Kidney (tissue), 14 donors: ENCODE data around the gene MMAB. TPM values are rescaled to one million over a fixed set of nuclear protein-coding genes. Genes with fewer than 3 reads are reported as not detected.

ENCODE experiments used
- DNase-seq, 5 donors: peaks; one replicate each; pipeline ENCODE4 v3.0.0-alpha.2; 2013 to 2020
- FAIRE-seq: peaks from 2 replicates; lab custom pipeline; 2012; peaks lifted over from hg19 to GRCh38; lab: Jason Lieb, UNC
- H3K27ac ChIP-seq, 2 donors: one replicate each; pipeline ENCODE4 v1.7.0; 2013; ENCODE audit warnings: low read depth in 2 of 2, low read length in 2 of 2, inconsistent platforms in 1 of 2
- H3K27me3 ChIP-seq: one replicate; pipeline ENCODE4 v1.7.1; 2013; ENCODE audit warnings: low read length, inconsistent platforms; ENCODE audit not compliant: control insufficient read depth, insufficient read depth
- H3K36me3 ChIP-seq, 3 donors: one replicate each; pipeline versions ENCODE4 v1.7.0 to v1.7.1; 2013; ENCODE audit warnings: low read length in 3 of 3, control low read depth in 1 of 3, inconsistent platforms in 1 of 3; ENCODE audit not compliant: insufficient read depth in 3 of 3, control insufficient read depth in 2 of 3
- H3K4me1 ChIP-seq, 3 donors: one replicate each; pipeline versions ENCODE4 v1.7.0 to v1.7.1; 2013; ENCODE audit warnings: low read length in 3 of 3, inconsistent platforms in 1 of 3, low read depth in 1 of 3; ENCODE audit not compliant: control insufficient read depth in 2 of 3, insufficient read depth in 2 of 3
- H3K4me3 ChIP-seq, 3 donors: one replicate each; pipeline versions ENCODE4 v1.7.0 to v1.8.1; 2013; ENCODE audit warnings: low read length in 3 of 3, control low read depth in 1 of 3, inconsistent platforms in 1 of 3
- H3K9ac ChIP-seq, 3 donors: one replicate each; pipeline versions ENCODE4 v1.7.0 to v1.7.1; 2013; ENCODE audit warnings: low read length in 3 of 3, control low read depth in 1 of 3, inconsistent platforms in 1 of 3
- H3K9me3 ChIP-seq, 3 donors: one replicate each; pipeline versions ENCODE4 v1.7.0 to v1.7.1; 2013; ENCODE audit warnings: low read length in 3 of 3, control low read depth in 1 of 3, inconsistent platforms in 1 of 3; ENCODE audit not compliant: control insufficient read depth in 2 of 3, insufficient read depth in 1 of 3
- intact Hi-C: fragments of 100-400 bp; cut with DNase I; formaldehyde crosslinking; loops from one replicate; pipeline ENCODE4 v1.11.1; 2022
- polyA plus RNA-seq: library from polyadenylated mRNA; stranded (reverse); fragments of 350-450 nt; fragmentation: Illumina TruSeq; extraction: RNeasy Lipid Tissue Mini Kit (QIAGEN cat#74804); gene quantifications from one replicate; pipeline ENCODE4 v1.2.3, GENCODE V29; 2014; ENCODE audit warnings: low read depth, low replicate concordance; ENCODE audit not compliant: insufficient read depth
- total RNA-seq: library from RNA; stranded (reverse); fragmentation: NEBNext Ultra II Directional; extraction: Animal tissue kit (Norgen Biotek cat#: 25700); gene quantifications from one replicate; pipeline ENCODE4 v1.2.1, GENCODE V29; 2021
- TF ChIP-seq, protein P1 (sequence below): IDR thresholded peaks from 3 replicates; pipeline ENCODE4 v1.5.1; 2012; ENCODE audit warnings: mild to moderate bottlenecking, moderate library complexity, borderline replicate concordance; ENCODE audit not compliant: insufficient read depth; ENCODE audit errors: extremely low read depth
- donor health status: control.
- donor health status: control.
- donor health status: control.
- donor health status: control.
- donor health status: control.
- donor health status: DM: yes; HTN: yes; CAD: no.
- donor health status: Normal renal cell carcinoma (clear cell type).

Gene MMAB
- total and polyA plus RNA-seq, 2 donors from 2014 or later: 42.9 to 96.3 TPM

DNA sequence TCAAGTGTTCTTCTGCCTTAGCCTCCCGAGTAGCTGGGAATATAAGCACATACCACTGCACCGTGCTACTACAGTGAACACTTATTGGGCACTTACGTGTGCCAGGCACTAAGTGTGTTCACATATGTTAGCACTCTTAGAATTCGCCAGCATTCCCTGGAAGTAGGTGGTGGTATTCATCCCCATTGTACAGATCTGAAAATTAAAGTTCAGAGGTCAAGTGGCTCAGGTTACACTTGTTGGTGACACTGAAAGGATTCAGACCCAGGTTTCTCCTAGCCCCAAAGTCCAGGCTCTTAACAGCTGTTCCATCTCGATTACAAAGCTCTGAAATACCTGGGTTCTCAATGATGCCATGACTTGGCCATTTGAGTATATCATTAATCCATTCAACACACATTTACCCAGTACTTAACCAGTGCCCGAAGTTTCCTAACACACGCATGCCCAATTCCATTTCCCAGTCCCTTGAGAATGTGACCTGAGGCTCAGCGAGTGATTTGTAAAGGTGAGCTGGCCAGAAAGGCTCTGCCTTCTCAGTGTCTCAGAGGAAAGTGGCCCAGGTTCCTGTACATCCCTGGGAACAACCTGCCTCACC lies 5.1 kb upstream of the MMAB start:
- Histone ChIP-seq H3K36me3 (peaks cover 0 to 31% (median 8%) of the 10 kb centered on the region in 3 donors), H3K9me3 (no peaks in the 10 kb centered on the region), H3K4me1 (peaks cover 3 to 30% (median 29%) of the 10 kb centered on the region in 3 donors), H3K9ac (no peak overlapping the region), H3K4me3 (no peak overlapping the region), H3K27me3 (no peaks in the 10 kb centered on the region), H3K27ac (peak overlapping the region; percentile 77 to 89)
- DNase-seq (peak in 2 of 5 donors; percentile 68 to 77), FAIRE-seq (peak; percentile 77)
- intact Hi-C loops: no loop called here
- TF ChIP-seq, protein P1, sequence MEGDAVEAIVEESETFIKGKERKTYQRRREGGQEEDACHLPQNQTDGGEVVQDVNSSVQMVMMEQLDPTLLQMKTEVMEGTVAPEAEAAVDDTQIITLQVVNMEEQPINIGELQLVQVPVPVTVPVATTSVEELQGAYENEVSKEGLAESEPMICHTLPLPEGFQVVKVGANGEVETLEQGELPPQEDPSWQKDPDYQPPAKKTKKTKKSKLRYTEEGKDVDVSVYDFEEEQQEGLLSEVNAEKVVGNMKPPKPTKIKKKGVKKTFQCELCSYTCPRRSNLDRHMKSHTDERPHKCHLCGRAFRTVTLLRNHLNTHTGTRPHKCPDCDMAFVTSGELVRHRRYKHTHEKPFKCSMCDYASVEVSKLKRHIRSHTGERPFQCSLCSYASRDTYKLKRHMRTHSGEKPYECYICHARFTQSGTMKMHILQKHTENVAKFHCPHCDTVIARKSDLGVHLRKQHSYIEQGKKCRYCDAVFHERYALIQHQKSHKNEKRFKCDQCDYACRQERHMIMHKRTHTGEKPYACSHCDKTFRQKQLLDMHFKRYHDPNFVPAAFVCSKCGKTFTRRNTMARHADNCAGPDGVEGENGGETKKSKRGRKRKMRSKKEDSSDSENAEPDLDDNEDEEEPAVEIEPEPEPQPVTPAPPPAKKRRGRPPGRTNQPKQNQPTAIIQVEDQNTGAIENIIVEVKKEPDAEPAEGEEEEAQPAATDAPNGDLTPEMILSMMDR: no peak

DNA sequence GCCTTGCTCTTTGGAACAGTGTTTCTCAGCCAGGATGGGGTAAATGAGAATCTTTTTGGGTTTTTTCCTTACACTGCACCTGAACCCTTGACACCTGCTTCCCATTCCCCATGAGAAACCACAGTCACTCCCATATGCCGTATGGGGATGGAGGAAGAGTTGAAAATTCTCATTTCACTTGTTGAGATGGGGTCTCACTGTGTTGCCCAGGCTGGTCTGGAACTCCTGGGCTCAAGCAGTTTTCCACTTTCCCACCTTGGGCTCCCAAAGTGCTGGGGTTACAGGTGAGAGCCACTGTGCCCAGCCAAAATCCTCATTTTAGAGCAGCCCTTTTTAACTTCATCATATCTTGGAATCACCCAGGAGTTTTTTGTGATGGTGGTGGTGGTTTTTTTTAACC lies 4.0 kb upstream of the MMAB start:
- intact Hi-C loops: no loop called here
- no peak for FAIRE-seq
- H3K36me3 ChIP-seq: peaks cover 0 to 31% (median 8%) of the 10 kb centered on the region in 3 donors

DNA sequence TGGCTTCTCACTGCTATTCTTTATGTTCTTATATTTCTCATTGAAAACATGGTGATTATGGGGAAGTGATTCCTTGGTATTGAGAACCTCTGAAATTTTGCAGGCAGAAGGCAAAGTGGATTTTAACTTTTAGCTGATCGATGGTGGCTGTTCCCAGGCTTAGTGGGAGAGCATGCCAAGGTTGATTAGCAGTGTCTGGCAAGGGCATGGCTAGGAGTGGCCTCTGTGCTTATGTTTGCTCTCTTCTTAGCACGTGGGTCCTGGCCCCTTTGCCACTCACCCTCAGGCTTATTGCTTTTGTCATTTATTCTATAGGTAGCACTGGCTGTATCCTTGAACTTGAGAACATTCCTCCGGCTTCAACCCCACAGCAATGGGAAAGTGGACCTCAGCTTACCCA lies 2.4 kb upstream of the MMAB start:
- TF ChIP-seq, protein P1: no peak

More for the DNA sequence above, 4.0 kb upstream of the MMAB start:
- no peaks in the 10 kb centered on the region for H3K9me3 ChIP-seq
- H3K27me3 ChIP-seq: no peaks in the 10 kb centered on the region
- H3K4me1 ChIP-seq: peaks cover 3 to 34% (median 30%) of the 10 kb centered on the region in 3 donors
- TF ChIP-seq, protein P1: no peak
- no peak overlapping the region for H3K27ac ChIP-seq
- H3K4me3 ChIP-seq: no peak overlapping the region
- H3K9ac ChIP-seq: no peak overlapping the region
- no peak for DNase-seq

DNA sequence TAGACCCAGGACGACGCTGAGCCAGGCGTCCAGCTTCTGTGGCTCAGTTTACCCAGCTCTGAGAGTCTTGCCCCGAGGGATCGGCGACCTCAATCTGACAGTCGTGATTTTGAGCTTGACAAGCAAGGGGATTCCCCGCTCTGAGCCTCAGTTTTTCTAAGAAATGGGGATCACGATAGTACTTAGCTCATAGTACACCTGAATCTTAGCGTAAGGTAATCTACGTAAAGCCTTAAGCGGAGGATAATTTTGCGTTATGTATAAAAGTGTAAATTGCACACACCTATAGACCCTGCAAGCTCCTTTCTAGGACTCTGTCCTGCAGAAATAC lies 575 bp upstream of the MMAB start:
- Histone ChIP-seq H3K9ac (peak overlapping the region; percentile 74 to 89 (median 82)), H3K27ac (no peak overlapping the region), H3K4me1 (peaks cover 3 to 23% (median 13%) of the 10 kb centered on the region in 3 donors), H3K4me3 (peak overlapping the region; percentile 88 to 97 (median 97)), H3K9me3 (no peaks in the 10 kb centered on the region), H3K27me3 (no peaks in the 10 kb centered on the region), H3K36me3 (peaks cover 0 to 14% (median 8%) of the 10 kb centered on the region in 3 donors)
- TF ChIP-seq, protein P1: no peak
- DNase-seq (no peak), FAIRE-seq (no peak)
- intact Hi-C loops: no loop called here

More for the DNA sequence above, 2.4 kb upstream of the MMAB start:
- FAIRE-seq (no peak), DNase-seq (no peak)
- Histone ChIP-seq H3K27ac (no peak overlapping the region), H3K9ac (no peak overlapping the region), H3K4me1 (peaks cover 3 to 29% (median 22%) of the 10 kb centered on the region in 3 donors), H3K9me3 (no peaks in the 10 kb centered on the region), H3K4me3 (no peak overlapping the region), H3K27me3 (no peaks in the 10 kb centered on the region), H3K36me3 (peaks cover 0 to 24% (median 8%) of the 10 kb centered on the region in 3 donors)
- intact Hi-C loops: no loop called here
